Amniotic epithelial cell (primary cell): Measurements from ENCODE around the gene C1orf53.

ENCODE experiments used
- DNase-seq: peaks from one replicate; pipeline ENCODE4 v3.0.0-alpha.2; 2010; ENCODE audit warnings: low read depth

The C1orf53 gene

DNA sequence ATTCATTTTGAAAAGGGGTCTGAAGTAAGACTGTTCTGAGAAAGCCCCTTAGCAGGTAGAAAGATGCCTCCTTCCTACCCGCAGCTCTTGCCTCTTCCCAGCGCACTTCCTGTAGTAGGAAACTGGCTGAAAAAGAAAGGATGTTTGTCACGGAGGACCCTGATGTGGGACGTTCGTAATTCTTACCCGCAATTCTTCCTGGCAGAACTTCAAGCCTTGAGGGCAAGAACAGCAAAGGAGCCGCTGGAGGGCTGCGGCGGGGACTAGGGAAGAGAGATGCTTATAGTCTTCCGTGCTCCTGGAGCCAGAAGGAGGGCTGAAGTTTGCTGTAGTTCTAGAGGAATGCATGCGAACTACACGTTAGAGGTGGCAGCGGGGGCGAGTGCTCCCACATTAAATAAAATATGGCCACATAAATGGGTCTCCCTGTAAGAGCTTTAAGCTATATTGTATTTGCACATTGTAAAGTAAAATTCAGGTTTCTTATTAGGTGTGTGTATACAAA lies 6.3 kb downstream of the C1orf53 start:
- DNase-seq, result no peak

DNA sequence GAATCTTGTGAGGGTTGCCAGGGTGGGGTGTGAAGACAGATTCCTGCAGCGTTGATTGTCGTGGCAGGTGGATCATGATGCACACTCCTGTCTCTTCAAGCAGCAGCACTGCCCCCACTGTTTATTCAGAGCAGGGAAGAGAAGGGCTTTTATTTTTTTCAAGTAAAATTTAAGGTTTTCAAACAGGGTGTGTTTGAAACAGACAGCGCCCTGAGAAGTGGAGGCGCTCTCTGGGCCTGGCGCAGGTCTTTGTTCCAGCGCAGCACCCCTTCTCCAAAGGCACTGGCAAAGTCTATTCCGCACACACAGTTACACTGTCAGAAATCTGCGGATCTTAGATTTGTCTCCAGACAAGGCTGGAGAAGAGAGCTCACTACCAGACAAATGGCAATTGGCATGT lies 7.0 kb downstream of the C1orf53 start:
- no peak for DNase-seq

DNA sequence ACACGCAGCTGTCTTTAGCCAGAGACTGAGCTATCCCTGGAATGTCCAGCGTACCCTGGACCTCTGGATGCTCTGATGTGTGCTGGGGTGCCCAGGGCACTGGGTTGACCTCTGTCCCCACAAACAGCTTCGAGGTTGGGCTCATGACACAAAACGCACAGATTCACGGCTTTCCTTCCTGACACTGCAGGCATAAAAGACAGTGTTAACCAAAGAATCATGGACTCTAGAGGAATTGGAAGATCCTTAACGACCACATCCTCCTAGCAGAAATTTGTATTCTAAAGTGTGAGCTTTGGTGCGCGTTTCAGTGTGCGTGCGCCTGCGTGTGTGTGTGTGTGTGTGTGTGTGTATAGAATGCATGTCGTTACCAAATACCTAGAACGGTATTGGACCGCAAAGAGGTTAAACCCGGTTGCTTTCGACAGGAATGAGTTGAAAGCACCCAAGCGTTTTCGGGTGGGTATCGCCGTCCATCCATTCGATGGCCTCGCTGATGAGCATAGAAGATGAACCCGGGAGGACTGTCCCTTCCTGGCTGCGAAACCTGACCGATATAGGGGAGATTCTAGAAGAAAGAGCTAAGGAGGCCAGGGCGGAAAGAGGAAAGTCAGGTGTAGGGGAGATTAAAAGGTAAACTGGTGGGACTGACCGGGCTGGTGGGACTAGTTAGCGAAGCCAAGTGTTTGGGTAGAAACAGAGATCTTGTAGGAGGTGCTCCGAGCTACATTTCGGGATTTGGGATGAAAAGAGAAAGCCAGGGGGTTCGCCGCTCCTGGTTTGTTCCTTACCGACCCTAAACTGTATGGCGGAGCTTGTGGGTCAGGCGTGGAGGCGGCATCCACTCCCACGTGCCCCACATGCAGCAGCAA lies 7.9 kb downstream of the C1orf53 start:
- no peak for DNase-seq

DNA sequence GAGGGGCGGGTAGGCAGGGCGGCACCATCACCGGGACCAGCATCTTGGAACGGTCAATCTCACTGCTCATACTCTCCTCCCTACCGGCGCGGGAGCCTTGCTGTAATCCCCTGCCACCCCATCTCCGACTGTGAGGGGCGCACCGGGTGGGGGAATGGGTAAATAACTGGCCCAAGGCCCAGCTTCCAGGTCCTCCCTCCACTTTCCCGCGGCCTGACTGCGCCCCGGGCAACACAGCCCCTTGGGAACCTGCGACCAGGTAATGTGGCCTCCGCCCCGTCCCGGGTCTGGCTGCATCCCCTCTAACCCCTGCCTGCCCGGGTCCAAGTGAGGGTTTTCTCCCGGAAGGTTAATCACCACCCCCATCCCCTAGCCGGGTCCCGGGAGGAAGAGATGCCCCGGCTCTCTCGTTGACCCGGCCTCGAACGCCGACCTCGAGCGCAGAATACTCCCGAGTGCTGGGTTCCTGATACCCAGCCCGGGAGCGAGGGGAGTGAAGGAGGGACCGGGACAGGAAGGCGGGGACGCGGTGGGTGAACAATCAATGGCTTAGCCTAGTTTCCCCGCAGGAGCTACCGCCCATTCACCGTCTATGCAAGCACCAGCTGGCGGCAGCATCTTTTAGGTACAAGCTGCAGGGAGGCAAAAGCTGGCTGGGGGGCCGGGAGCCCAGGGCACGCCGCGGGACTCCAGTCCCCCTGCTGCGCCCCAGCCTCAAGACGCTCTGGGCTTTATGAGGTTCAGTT lies 8.9 kb downstream of the C1orf53 start:
- no peak for DNase-seq

DNA sequence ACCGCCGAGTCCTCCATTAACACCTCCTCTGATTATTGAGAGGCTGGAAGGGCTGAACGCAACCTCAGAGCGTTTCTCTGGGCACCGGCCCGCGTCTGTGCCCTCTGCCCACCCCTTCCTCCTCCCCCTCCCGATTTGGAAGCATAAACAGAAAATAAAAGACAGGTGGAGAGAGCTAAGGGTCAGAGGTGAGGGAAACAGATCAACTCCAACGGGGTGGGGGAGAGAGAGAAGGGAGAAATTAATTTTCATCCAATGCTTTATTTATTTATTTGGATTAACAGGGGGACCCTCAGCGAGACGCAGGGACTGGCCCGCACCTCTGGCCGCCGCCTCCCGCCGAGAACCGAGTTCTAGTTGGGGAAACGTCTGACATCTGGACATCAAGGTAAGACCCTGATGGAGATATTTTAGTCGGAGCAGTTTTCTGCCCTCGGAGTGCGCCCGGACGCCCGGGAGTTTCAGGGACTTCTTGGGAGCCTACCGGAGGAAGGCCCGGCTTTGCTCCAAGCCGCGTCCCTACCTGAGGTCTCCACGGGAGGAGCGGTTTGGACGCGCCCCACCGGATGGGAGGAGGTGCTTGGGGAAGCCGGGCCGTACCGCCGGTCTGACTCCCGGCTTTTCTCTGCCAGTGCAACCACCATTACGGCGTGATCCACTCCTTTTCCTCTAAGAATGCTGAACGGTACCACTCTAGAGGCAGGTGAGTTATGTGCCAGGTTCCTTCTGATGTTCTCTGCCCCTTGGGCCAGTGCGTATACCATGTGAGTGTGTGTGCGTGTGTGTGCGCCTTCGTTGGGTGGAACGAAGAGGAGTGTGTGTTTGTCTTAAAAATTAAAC lies 9.6 kb downstream of the C1orf53 start:
- DNase-seq, result no peak

DNA sequence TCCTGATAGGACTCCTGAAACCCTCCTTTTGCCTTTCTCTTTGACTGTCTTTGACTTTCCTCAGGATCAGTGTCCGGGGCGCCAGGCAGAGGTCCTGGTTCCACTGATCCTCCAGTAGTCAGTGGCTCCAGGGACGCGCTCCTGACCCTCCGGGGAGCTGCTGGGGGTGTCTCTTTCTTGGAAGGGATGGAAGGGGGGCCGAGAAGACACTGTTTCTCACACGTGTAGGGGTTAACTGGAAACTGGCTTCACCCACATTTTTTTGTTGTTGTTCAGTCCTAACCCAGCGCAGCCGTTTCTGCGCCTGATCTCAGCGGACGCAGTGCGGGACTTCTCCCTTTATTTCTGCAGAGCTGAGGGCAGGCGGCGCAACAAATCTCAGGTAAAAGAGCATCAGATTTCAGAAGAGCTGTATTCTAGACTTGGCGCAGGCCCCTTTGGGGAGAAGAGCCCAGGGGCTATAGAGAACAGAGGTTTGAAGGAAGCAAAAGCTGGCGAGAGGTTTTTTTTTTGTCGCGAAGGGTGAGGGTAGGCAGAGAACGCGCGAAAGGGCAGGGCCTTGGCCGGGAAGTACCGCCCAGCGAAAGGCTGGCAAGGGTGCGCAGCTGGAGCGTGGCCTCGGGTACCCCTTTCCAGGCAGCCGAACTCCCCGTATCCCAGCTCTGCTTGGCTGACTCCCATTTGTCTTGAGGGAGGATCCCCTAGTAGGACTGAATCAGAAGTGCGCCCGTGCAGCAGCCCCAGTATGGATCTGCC lies 10.5 kb downstream of the C1orf53 start:
- no peak for DNase-seq

DNA sequence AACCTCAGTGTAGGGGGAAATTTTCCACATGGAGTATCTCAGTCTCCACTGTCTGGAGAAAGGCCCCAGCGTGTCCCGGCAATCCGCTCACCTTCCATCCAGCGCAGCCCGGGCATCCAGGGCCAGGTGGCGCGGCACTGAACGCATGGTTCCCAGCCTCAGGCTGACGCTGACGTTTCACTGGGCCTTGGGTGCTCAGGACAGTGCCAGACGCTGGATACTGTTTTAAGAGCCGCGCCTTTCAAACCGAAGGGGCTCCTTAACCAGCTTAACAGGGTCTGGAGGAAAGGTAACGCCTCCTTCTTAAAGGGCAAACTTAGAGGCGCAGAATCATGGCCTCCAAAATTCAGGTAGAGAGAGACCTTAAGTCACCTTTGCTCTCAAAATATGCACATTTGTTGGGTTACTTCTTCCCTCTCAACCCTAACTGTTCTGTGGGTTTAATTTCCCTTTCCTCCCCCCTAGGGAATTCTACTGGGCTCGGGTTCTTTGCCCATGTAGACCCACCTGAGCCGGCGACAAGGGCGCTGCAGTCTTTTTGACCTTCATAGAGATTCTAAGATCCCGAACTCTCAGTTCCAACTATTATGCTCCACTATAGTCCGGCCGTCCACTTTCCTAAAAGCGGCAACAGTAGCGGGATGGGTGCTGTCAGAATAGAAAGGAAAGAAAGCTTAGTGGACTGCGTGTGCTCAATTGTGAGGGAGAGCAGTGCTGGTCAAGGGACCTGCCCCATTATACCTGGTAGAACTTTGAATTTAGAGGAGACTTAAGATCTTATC lies 11.3 kb downstream of the C1orf53 start:
- no peak for DNase-seq

DNA sequence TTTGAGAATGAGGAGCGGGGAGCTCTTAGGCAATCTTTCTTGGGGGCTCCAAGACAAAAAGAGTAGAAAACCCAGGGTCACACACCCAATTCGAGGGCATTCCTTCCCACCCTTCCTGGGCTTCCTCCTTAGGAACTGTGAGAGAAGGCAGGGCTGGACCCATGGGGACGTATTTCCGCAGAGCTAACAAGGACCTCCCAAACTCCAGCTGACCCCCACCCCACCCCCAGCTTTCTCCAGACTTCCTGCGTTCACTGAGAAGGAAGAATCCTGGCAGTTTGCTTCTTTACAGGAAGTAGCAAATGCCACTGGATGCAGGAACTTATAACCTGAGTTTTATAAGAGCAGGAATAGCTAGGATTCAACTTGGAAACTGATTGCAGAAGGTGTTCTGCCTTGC lies 12.1 kb downstream of the C1orf53 start:
- DNase-seq, result no peak

DNA sequence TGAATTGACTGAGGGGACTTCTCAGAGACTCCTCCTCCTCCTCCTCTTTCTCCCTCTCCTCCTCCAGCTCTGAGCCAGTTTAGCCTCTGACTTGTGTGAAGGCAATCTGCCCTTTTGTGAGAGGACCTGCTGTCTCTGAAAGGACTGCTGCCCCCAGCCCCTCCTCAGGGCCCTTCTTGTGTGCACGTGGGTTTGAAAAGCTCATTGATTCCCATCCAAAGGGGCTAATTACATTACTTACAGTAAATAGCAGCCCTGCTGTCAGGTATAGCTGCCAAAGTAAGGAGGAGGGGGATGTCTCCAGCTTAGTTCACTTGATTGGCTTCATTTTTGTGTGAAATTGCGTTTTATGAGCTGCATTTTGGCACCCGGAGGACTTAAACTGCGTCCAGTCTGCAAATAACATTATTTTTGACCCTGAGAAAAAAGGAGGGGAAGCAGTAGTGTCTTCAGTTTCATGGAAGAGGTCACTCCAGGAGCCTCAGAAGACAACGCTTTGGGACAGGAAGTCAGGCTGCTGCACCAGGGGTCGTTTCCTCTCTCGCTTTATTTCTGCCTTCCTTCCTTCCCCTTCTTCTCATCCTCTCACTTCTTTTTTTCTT lies 12.9 kb downstream of the C1orf53 start:
- DNase-seq, result no peak

DNA sequence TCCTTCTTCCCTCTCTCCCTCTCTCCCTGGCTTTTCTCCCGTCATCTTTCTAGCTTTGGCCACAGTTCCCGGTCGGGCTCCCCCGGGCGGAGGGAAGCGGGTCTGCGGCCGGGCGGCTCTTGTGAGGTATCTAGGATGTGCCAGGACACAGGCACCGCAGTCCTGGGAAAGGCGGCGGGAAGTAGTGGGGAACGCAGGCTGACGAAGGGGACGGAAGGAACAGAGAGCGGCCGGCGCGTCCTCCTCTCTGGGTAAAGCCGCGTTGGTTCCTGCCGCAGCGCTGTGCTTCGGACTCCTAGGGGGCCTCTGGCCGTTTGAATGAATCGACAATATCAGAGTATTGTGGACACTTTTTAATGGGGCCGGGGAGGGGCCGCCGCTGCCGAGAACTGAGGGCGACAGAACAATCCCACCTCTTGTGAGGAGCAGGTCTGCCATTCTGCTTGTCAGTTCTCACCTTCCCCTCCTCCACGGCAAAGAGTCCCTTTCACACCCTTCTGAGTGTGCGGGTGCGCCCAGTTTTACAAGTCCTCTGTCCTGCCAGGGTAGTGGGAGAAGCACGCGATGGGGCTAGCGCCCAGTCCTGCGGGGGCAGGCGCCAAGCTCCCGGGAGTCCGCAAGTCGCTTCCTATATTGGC lies 13.6 kb downstream of the C1orf53 start:
- DNase-seq, result peak; percentile 22

DNA sequence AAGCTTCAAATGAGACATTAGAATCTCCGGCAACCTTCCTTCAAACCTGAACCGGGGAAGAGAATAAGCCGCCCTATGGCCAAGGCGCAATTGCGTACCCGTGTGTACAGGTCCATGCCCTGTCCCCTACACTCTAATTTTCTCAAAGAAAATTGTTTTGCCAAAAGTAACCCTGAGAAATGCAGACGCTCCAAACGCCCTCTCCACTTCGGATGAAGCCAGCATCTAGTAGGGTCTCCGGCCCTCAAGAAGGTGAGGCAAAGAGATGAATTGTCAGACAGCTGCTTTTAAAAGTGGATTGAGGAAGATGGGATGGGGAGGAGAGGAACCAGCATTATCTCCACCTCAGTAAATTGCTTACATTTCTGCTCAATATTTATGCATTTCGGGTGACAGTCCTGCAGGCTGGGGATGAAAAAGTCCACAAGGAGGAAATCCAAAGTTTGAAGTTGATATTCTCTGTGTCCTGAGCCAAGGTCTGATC lies 14.1 kb downstream of the C1orf53 start:
- no peak for DNase-seq

DNA sequence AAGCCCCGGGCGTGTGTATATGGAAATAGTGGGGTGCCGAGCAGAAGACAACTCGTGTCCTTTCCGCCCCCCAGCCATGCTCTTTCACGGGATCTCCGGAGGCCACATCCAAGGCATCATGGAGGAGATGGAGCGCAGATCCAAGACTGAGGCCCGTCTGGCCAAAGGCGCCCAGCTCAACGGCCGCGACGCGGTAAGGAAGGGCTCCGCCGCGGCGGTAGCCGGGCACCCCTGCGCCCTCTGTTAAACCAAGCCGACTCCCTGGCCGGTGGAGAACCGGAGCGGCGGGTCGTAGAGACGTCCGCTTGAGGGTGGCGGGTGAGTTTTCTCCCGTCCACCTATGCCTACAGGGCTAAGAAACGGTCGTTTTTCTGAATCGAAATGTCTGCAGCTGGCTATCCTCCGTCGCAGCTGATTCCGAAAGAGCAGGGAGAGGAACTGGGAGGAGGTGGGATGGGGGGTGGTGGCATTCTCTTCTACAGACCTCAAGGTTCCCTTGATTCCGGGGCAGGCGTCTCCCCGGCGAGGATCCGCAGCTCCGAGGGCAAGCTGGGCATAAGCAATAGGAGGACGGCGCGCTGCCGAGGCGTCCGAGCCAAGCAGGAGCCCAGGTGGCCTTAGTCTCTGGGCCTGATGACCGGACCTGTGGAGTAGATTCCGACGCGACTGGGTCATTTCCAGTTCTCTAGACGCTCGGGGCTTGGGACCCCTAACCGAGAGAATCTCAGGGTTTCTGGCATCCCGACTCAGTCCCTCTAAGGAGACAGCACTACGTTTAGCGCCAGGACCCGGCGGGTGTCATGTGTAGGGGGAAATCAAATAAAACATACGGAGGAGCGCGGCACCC lies 15.6 kb downstream of the C1orf53 start:
- DNase-seq, result no peak

DNA sequence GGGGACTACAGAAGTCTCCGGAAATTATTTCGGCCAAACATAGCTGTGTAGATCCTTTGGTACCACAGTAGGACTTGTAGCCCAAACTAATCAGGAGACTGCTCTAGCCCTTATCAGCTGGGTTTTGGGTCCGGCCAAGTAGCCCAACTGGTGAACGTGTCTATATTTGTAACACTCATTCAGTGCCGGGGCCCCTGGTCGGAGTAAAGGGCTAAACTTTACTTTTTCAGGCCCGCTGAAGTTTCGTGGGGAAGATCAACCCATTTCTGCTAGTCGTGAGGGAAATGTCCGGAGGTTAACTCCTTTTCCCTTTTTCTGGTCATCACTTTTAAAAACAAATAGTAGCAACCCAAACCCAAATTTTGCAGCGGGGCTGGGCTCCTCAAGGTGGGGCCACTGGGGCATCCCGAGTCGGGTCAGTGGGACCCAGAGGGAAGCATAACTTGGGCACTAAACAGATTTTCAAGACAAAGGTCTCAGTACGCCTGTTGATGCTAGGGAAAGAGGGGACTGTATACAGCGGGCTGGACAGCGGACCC lies 16.4 kb downstream of the C1orf53 start:
- no peak for DNase-seq

DNA sequence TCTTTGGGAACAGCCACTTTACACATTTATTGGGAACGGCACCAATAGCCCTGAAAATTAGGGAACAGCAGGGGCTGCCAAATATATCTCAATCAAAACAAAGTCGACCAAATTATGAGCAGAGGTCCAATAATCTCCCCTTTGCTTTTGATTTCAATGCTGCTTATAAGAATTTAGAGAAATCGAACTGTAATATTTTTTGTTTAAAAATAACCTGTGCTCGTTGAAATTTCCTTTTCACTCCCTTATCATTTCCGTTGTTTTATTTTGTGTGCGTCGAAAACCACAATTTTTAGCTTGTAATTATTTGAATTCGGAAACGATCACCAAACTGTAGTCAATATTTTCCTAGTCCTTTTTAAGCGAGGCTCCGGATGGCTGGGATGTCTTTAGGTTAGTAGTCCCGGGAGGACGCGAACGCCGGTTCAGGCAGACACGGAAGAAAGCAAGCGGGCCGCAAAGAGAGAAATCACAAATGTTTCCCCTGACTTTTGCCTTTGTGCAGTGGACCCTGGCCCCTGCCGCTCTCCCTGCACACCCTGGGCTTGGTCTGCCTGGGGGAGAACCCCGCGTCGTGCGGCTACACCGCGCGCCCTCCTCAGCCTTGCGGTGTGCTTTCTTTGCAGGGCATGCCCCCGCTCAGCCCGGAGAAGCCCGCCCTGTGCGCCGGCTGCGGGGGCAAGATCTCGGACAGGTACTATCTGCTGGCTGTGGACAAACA lies 17.1 kb downstream of the C1orf53 start:
- no peak for DNase-seq

DNA sequence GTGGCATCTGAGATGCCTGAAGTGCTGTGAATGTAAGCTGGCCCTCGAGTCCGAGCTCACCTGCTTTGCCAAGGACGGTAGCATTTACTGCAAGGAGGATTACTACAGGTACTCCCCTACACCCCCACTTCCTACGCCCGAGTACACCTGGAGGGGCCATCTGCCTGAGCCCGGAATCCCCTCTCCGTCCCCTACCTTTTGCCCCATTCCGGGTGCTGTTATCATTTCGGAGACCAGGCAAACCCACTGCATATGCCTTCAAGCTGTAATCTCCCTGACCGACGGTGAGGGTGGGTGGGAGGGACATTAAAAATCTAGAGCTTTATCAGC lies 17.6 kb downstream of the C1orf53 start:
- no peak for DNase-seq

DNA sequence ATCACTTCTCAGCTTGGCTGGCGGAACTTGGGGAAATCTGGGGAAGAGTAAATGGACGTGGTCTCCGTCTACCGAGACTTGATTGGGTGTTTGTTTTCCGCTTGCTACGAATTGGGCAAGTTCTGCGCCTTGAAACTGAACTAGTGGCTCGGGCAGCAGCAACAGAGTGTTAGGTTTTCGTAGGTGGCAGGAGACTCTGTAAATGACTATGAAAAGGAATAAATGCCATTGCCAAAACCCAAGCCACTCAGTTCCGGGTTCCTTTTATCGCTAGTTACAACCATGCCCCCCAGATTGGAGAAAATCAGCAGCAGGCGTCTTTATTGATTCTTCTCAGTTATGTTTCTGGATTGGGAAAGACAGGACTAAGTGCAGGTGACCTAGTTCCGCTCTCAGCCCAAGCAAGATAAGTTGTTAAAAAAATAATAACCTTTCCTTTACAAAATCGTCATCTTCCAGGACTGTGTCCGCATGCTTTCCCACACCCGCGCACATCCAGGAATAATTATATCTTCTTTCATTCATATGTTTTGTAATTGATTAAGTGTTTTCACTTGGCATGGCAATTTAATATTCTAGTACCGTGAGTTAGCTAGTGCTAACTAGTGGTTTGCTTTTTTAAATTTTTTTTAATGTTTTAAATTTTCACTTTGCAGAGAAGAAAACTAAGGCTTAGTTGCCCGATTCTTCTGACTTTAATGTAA lies 18.1 kb downstream of the C1orf53 start:
- no peak for DNase-seq
